Neural progenitor cell (in vitro differentiated cells): ENCODE results near the gene TNN.

Experiments
- EZH2 ChIP-seq: fragments of 200-600 bp; sonication (generic); IDR thresholded peaks from 2 replicates; pipeline ENCODE4 v1.6.1; 2017; ENCODE audit warnings: antibody characterized with exemption, mild to moderate bottlenecking, moderate library complexity
- EZH2phosphoT487 ChIP-seq: fragments of 200-600 bp; sonication (generic); IDR thresholded peaks from 2 replicates; pipeline ENCODE4 v1.6.1; 2017; ENCODE audit warnings: antibody characterized with exemption
- TF ChIP-seq, protein P1 (sequence below): fragments of 200-600 bp; sonication (generic); IDR thresholded peaks from 2 replicates; pipeline ENCODE4 v1.5.1; 2017; ENCODE audit warnings: antibody characterized with exemption, mild to moderate bottlenecking

DNA sequence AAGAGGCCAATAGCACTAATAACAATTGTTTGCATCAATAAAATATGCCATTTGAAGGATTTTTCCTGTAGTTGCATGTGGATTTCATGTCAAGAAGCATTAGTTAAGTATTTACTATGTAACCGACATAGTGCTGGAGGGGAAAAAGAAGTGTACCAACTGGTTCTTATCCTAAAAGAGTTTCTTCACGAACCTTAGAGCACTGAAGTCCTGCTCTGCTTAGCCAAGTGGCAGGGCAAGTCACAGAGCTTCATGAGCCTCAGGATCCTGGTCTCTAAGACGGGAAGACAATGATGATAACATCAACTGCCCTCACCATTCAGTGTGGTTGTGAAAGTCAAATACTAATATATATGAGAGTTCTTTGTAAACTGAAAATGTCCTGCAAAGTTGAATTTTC is 110.8 kb downstream of the TNN start:
- TF ChIP-seq, protein P1, sequence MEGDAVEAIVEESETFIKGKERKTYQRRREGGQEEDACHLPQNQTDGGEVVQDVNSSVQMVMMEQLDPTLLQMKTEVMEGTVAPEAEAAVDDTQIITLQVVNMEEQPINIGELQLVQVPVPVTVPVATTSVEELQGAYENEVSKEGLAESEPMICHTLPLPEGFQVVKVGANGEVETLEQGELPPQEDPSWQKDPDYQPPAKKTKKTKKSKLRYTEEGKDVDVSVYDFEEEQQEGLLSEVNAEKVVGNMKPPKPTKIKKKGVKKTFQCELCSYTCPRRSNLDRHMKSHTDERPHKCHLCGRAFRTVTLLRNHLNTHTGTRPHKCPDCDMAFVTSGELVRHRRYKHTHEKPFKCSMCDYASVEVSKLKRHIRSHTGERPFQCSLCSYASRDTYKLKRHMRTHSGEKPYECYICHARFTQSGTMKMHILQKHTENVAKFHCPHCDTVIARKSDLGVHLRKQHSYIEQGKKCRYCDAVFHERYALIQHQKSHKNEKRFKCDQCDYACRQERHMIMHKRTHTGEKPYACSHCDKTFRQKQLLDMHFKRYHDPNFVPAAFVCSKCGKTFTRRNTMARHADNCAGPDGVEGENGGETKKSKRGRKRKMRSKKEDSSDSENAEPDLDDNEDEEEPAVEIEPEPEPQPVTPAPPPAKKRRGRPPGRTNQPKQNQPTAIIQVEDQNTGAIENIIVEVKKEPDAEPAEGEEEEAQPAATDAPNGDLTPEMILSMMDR: no peak
- TF ChIP-seq EZH2 (no peak), EZH2phosphoT487 (no peak)
